GM18499 (cell line): ENCODE data around the gene GABPA.
A peak's percentile ranks its signal among the peaks of the same experiment; 100 is the strongest.

ENCODE experiments used
- ATAC-seq: cut with Tn5 transposase; IDR thresholded peaks from one replicate; pipeline ENCODE4 v1.9.1; 2021; ENCODE audit warnings: moderate number of reproducible peaks; ENCODE audit not compliant: insufficient read depth, unreplicated experiment

Gene GABPA

GRCh38 chr21:25801217-25802014 lies 66.6 kb downstream of the GABPA start:
- peak; percentile 99 for ATAC-seq

- no peak for ATAC-seq
Observed at GRCh38 chr21:25806060-25806459, 71.3 kb downstream of the GABPA start.

- no peak for ATAC-seq
Observed at GRCh38 chr21:25807191-25807590, 72.4 kb downstream of the GABPA start.

- no peak for ATAC-seq
Observed at GRCh38 chr21:25809013-25809412, 74.2 kb downstream of the GABPA start.

GRCh38 chr21:25811186-25811585 lies 76.4 kb downstream of the GABPA start:
- no peak for ATAC-seq

GRCh38 chr21:25813917-25814316 lies 79.1 kb downstream of the GABPA start:
- ATAC-seq = no peak

- no peak for ATAC-seq
Observed at GRCh38 chr21:25818121-25818520, 83.3 kb downstream of the GABPA start.

- no peak for ATAC-seq
Observed at GRCh38 chr21:25818551-25818950, 83.8 kb downstream of the GABPA start.
